ENCODE data around the gene LRRC4C.

Gene LRRC4C

DNA sequence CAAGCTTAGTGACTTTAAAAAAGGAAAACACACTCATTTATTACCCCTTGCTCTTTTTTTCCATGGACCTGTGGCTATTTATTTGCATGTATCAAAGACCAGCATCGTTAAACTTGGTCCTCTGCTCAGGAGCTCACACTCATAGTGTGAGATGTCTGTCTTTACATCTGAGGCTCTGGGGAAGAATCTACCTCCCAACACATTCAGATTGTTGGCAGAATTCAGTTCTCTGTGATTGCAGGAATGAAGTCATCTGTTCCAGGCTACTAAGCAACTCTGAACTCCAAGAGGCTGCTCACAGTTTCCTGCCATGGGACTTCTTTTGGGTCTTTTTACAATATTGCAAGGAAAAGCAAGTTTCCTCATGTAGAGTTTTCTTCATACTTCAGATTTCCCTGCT is 138.8 kb downstream of the LRRC4C start:
- no peak for DNase-seq

DNA sequence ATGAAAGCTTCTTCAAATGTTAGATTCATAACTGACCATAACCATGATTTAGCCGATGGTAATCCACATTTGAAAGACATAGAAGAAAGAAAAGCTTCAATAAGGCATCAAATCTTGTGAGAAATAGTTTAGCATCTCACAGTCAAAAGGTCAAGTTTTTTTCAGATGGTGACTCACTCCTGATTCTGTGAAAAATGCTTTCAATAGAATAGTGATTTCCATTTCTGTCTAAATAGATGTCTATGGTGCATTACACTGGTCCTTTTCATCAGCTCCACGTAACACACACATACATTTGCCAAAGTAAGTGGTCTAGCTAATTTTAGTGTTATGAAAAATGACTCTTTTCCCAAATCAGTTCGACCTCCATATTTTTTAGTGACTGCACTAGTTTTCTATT is 139.2 kb downstream of the LRRC4C start:
- DNase-seq, result no peak

DNA sequence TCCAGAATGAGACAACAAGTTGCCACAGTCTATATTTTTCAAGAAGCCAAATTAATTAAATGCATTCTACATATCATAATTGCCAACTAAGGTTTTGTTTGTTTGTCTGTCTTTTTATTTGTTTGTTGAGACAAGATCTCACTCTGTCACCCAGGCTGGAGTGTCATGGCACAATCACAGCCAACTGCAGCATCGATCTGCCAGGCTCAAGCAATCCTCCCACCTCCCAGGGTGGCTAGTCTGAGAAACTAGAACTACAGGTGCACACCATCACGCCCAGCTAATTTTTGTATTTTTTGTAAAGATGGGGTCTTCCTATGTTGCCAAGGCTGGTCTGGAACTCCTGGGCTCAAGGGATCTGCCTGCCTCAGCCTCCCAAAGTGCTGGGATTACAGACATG is 140.0 kb downstream of the LRRC4C start:
- DNase-seq, result no peak

DNA sequence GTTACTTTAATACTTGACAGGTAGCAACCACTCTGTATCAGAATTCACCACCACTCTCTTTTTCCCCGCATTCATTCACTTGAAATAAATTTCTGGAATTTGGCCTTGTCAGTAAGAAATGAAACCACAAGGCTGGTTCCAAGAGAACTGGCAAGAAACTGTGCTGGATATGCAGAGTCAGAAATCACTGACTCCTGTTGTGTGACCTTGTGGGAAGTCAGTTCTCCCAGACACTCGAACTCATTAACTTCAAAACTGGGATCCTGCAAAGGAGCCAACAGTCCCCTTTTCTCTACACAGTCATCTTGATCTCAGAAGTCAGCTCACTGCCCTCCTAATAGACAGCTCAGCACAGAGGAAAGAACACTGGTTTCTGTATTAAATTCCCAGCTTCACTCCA is 142.7 kb downstream of the LRRC4C start:
- DNase-seq, result no peak

DNA sequence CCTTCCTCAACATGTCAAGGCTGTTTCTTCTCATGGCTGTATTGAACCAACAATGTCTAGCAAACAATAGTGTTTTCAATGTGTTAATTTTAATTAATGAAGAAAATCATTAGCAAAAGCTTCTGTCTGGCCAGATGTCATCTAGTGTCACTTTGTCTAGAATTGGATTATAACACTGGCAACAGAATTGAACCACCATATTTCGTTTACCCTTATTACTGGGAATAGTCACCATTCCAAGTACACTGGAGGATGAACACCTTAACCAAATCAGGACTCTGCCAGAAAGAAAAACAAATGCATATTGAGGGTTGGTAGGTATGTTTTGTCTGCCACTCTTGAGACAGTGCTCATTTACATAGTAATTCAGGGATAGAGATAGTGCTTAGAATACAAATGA is 146.2 kb downstream of the LRRC4C start:
- DNase-seq, result no peak

DNA sequence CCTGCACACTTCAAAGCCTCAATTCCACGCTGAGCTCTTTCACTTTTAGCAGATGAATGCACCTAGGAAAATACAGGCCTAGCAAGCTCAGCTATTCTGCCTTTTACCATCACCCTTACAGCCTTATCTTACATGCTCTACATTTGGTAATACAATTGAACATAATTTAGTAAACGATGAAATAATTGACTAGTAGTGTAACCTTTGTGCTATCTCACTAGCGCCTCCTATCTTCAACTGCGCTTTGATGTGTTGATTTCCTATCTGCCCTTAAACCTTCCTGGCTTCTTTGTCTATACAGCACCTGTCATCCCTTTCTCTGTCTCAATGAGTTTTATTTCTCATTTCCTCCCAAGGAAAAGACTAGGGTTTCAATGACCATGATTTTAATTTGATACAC is 149.7 kb downstream of the LRRC4C start:
- DNase-seq, result no peak

DNA sequence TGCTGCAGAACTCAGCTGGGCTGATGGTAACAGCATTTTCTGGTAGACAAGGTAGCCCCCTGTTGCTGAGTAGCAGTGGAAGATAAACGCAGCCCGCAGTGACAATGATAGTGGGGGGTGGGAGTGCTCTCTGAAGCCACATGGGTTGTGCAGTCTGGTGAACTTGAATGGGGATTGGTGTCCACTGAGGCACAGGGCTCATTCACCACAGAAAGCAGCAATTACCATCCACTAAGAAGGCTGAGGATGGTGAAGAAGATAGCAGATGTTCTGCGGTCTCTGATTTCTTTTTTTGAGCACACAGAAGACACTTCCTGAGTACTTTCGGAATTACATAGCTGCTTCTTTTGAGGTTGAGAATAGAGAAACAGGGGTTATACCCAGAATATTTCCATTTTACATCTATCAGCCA is 150.3 kb downstream of the LRRC4C start:
- no peak for DNase-seq

DNA sequence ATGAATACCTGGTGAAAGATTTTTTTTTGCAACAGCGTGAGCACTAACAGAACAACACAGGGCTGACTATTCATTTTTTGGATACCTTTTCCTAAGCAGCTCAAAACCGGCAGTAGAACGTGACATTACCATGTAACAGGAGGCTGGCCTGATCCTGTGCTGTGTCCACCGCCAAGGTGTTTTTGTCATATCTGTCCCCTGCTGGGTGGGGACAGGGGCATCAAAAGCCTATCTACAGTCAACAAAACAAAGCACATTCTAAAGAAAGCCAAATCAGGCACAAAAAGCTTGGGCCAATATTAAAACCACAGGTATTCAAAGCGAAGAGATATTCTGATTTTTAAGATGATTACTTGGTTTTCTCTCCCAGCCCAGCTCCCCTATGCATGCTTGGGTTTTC is 151.2 kb downstream of the LRRC4C start:
- DNase-seq, result no peak

DNA sequence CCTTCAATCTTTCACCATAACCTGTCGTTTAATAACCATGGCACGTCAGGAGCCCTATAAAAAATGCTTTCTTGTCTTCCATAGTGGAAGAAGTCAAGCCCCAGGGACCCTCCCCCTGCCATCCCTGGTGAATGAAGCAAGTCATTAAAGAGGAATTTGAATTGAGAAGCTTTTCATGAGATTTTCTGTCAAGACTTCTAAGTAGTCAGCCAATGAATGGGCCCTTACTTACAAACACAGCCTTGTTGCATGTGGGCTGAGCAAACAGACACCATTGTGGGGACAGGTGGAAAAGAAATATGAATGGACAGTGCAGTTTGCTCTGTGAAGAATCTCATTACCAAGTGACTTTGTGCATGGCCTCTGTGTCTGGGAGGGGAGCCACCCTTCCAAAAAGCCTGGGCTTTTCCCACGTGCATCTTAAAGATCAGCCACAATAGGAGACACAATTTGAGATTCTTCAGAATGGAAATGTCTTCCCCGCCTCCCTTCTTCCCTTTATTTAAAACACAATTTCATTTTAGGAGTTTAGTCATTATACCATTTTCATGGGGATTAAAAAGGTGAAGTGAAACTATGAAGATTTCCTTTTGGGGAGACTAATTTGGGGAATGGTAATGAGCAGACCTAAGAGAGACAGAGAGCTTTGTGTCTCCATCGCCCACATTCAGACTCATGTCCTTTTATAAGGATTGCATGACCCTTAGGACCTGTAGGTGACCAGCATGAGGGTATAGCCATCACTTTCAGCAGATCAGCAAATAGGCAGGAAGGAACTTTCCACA is 152.0 kb downstream of the LRRC4C start:
- no peak for DNase-seq

DNA sequence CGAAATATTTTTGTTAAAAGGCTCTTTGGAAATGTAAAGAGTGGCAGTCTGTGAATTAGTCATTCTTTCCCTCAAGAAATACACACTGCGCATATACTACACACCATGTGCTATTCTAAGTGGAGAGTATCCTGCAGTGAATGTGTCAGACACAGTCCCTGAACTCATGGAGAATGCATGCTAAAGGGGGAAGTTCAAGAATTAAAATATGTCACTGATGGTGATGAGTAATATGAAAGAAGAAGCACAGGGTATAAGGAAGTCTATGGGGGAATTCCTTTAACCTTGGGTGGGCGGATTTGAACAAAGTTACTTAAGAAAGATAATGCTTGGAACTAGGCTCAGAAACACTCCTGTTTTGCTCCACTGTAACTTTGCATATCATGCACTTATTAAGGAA is 153.0 kb downstream of the LRRC4C start:
- no peak for DNase-seq

DNA sequence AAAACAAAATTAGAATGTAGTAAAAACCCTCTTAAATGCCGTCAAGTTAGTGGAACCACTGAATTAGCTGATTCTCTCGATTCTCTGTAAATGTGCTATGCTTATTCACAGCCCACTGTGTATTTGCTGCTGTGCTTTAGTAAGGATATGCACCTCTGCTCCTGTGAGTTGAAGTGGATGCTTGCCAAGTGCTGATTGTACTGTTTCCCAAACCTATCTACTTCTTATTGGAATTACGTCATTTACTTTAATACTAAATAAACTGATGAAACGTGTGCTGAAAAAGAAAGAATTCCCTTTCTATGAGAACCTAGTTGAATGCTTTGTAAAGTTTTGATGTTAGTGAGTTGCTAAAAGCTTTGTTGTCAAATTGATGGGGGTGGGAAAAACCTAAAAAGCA is 158.4 kb downstream of the LRRC4C start:
- DNase-seq, result no peak

DNA sequence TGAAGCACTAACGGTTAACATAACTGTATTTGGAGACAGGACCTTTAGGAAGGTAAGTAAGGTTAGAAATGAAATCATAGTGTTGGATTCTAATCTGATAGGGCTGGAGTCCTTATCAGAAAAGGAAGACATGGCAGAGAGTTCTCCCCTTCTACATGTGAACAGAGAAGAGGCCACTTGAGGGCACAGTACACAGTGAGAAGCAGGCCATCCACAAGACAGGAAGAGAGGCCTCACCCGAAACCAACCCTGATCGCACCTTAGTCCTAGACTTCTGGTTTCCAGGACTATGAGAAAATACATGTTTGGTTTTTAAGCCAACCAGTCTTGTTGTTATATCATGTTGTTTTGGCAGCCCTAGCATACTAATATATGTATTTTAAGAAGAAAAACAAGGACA is 170.0 kb downstream of the LRRC4C start:
- DNase-seq, result no peak

DNA sequence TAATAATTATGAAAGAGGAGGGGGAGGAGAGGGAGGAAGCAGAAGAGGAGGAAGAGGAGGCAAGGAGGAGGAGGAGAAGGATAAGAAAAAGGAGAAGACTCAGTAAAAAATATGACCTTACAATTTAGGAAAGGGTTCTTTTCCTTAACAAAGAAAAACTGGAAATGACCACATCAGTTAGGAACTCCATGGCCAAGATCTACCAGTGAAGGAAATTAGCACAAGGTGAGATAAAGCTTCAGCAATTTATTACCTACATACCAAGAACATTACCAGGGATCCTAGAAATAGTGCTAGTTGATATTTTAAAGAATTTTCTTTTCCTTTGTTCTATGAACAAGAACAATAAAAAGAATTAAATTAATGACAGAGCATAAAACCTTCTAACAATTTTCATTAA is 172.7 kb downstream of the LRRC4C start:
- no peak for DNase-seq

DNA sequence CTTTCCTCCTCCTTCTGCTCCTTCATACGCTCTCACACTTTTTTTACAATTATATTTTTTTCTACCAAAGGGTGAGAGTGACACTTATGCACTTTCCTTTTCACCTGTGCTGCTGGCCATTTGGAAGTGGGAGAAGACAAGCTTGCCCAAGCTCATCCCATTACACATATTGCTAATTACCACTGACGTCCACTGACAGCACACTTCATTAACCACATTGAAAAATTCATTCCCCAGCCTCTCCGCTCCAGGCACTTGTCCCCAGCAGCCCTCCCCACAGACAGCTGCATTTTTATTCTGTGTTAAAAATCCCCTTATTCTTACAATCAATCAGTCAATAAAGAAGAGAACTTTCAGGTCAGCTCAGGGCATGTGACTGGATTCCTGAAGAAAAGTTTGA is 175.1 kb downstream of the LRRC4C start:
- DNase-seq, result no peak

DNA sequence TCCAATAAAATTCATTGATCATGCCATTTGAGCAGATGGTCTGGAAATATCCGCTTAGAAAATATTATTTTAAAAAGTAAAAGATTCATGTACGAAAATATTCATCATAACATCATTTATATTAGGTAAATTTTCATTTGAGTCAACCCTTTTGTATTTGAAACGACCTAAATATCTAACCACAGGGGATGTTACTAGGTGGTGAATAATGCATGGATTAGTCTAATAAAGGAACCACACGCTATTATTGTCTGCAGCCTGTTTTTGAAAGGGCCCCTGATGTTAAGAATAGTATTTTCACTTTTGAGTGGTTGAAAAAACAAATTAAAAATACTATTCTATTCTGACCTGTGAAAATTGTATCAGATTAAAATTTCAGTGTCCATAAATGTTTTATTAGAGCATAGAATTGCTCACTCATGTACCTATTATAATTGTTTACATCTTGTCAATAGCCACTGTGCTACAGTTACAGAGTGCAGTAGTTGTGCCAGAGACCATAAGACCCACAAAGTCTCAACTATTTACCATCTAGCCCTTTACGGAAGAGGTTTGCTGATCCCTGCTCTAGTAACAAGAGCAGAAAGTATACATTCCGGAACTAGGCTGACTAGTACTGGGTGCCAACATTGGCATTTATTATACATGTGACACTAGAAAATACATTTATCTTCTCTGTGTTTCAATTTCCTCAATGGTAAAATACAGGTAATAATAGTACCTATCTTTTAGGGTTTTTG is 176.1 kb downstream of the LRRC4C start:
- no peak for DNase-seq

DNA sequence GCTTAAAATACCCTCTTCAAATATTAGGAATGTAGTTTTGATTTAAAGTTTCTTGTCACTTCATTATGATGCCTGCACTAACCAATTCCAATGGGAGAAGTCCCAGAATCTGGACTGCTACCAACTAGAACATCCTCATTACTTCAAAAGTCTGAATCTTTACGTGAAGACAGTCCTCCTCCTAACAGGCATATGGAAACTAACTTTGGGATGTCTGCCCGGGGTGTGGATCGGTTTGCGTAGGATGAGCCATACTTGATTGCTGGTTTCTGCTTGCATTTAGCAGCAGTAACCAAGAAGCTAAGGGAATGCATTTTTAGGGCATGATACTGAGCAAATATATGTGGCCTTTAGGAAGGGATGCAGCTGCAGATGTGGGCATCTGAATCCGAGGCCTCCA is 177.1 kb downstream of the LRRC4C start:
- DNase-seq, result no peak

DNA sequence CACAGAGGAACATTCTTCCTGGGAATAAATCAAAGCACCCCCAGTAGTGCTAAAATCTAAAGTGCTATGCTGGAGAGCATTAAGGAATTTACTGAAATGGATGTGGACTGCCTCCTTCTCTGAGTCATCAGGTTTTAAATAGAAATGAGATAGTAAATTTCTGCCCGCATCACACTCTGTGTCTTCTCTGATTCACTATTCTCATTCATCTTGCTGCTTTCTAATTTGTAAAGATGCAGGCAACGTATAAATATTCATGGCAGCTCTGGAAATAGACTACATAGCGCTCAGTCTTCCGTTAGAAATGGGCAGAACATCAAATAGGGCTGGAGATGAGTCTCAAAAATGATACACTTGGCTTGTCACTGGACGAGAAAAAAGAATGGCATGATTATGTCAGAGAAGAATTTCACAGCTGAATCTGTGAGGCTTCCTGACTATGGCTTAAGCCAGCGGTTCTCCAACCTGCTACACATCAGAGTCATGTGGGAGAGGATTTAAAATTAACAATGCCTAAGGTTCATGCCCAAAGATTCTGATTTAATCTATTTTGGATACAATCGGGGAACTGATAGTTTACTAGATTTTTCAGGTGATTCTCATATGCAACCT is 178.2 kb downstream of the LRRC4C start:
- DNase-seq, result no peak

DNA sequence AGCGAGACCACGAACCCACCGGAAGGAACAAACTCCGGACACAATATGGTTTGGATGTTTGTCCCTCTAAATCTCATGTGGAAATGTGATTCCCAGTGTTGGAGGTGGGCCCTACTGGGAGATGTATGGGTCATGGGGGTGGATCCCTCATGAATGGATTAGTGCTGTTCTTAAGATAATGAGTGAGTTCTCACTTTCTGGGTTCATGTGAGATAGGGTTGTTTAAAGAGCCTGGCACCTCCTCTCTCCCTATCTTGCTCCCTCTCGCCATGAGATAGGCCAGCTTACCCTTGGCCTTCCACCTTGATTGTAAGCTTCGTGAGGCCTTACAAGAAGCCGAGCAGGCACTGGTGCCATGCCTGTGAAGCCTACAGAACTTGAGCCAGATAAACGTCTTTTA is 184.6 kb downstream of the LRRC4C start:
- no peak for DNase-seq

DNA sequence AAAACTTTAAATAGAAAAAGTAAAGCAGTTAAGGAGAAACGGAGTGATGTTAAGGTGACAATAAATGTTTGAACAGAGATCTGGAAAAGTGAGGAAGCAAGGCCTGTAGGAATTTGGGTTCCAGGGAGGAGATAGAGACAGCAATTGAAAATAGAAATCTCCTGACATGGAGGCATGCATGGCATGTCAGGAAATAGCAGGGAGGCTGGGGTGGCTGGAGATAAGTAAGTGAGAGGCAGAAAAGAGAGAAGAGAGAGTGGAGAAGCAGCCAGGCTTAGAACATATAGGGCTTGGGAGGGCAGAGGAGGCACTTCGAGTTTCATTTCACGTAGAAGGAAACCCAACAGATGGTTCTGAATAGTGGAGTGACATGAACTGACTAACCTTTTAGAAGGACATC is 185.5 kb downstream of the LRRC4C start:
- DNase-seq, result no peak

DNA sequence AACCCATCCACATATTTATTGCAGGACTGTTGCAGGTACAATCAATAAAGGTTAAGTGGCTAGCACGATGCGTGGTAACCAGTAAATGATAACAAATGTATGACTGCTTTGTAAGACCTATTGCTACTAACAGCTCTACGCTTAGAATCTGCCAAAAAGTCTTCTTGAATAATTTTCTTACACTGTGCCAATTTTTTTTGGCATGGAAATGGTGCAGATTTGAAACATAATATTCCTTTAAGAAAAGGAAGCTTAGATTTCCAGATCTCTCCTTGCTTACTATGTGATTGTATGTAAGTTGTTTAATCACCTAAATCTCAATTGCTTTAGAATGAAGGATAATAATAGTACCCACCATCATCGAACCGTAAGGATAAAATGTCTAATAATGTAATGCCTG is 192.0 kb downstream of the LRRC4C start:
- DNase-seq, result no peak

DNA sequence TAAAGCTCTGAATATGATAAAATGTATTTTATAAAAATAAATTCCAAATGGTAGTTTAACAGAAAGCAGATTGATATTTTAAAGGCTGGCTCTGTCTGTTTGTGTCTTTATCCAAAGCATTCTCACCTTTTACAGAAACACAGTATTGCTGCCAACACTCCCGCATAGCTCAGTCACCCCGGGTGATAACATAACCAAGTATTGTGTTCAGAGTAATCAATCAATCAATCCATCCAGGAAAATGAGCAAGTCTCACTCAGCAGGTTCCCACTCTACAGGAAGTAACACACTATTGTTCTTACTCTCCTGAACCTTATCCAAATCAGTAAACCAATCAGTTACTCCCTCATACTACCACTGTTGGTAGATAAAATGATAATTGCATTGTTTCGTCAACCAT is 203.4 kb downstream of the LRRC4C start:
- no peak for DNase-seq

DNA sequence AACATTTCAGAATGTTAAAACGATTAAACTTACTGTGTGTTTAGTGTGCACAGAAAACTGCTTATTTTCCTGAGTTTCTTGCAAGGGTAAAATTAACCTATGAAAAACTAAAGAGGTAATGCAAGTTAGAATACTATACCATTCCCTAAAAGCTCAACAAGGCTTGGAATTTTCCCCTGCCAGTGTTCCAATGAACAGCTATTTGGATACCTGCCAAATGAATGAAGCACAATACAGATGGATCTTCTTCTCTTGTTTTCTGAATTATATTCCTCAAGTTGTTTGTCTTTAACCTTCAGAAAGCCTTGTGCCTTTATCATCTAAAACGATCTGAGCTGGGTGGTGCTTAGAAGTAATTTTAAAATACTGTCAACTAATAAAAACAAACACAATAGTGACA is 204.5 kb downstream of the LRRC4C start:
- no peak for DNase-seq

DNA sequence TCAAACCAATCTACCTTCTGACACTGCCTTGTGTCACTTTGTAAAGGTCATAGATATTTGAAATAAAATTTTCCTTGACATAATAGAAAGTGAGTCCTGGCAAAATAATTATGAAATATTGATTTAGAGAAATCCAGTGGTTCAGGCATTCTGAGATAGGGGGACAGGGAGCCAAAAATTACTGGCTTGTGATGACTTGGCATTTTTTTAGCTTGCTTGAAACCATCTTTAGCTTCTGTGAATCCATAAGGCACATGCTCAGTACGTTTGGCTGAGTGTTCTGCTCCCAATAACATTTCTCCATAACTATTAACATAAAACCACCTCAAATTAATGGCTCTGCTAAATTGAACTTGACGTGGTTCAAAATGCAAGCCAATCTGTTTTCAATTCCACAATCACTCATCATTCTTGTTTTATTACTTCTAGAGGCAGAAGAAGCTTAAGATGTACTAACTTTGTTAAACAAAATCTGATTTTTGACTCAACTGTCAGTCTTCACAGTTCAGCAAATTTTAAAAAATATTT is 209.0 kb downstream of the LRRC4C start:
- no peak for DNase-seq

DNA sequence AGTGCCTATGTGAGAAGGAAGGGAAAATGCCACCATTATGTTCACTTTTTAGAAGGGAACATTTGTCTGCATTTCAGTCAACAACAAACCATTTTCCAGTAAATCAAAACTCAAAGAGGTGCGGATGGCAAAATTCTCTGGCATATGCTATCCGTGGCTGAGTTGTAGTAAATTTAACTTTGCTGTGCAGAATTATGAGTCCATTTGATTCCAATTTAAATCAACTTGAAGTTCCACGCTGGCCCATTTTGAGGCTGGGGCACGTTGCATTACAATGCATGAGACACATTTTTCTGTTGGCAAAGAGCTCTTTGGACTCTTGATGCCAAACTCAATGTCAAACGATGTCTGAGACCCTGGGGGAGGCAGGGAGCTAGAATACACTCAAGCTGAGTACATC is 211.8 kb downstream of the LRRC4C start:
- no peak for DNase-seq

All from CD4-positive, alpha-beta T cell treated with Interleukin-10 for 1 hour (primary cell).